GM23338 (cell line): ENCODE data around the gene CD79A. TPM values are rescaled to one million over a fixed set of nuclear protein-coding genes. Genes with fewer than 3 reads are reported as not detected.
A peak's percentile ranks its signal among the peaks of the same experiment; 100 is the strongest.

ENCODE experiments used
- ATAC-seq: fragments of 200-7000 bp; cut with Tn5 transposase; 3 replicates; pipeline ENCODE4 v1.9.1; 2020
- DNase-seq: peaks from one replicate; pipeline ENCODE4 v3.0.0-alpha.2; 2015; ENCODE audit warnings: low spot score
- H2AFZ ChIP-seq: fragments of 200-600 bp; sonication (generic); 2 replicates; pipeline ENCODE4 v1.8.0; 2016; ENCODE audit warnings: antibody characterized with exemption, mild to moderate bottlenecking, moderate library complexity
- H3F3A ChIP-seq: fragments of 200-600 bp; sonication (generic); replicated peaks from 2 replicates; pipeline ENCODE4 v1.8.0; 2017; ENCODE audit warnings: antibody characterized with exemption, mixed run types, low read depth
- H3K27ac ChIP-seq: fragments of 200-600 bp; sonication (generic); 2 replicates; pipeline ENCODE4 v1.6.1; 2016; ENCODE audit warnings: low read depth
- H3K27me3 ChIP-seq: fragments of 200-600 bp; sonication (generic); 2 replicates; pipeline ENCODE4 v1.8.0; 2016; ENCODE audit warnings: mild to moderate bottlenecking, mixed run types, moderate library complexity; ENCODE audit not compliant: insufficient read depth
- H3K36me3 ChIP-seq: fragments of 200-600 bp; sonication (generic); 2 replicates; pipeline ENCODE4 v1.8.0; 2016; ENCODE audit warnings: mild to moderate bottlenecking; ENCODE audit not compliant: insufficient read depth
- H3K4me1 ChIP-seq: fragments of 200-600 bp; sonication (generic); 2 replicates; pipeline ENCODE4 v1.8.0; 2016; ENCODE audit warnings: mild to moderate bottlenecking, moderate library complexity; ENCODE audit not compliant: insufficient read depth
- H3K4me2 ChIP-seq: fragments of 200-600 bp; sonication (generic); 2 replicates; pipeline ENCODE4 v1.7.1; 2017; ENCODE audit warnings: mixed run types
- H3K4me3 ChIP-seq: fragments of 200-600 bp; sonication (generic); 2 replicates; pipeline ENCODE4 v1.6.1; 2016; ENCODE audit warnings: mixed run types
- H3K79me2 ChIP-seq: fragments of 200-600 bp; sonication (generic); replicated peaks from 2 replicates; pipeline ENCODE4 v1.8.0; 2017; ENCODE audit warnings: mild to moderate bottlenecking; ENCODE audit not compliant: insufficient read depth
- H3K9me2 ChIP-seq: fragments of 200-600 bp; sonication (generic); 2 replicates; pipeline ENCODE4 v1.8.0; 2017; ENCODE audit not compliant: insufficient read depth
- H4K20me1 ChIP-seq: fragments of 200-600 bp; sonication (generic); replicated peaks from 2 replicates; pipeline ENCODE4 v1.8.0; 2017; ENCODE audit warnings: mild to moderate bottlenecking; ENCODE audit not compliant: insufficient read depth
- H3K27ac Mint-ChIP-seq: 2 replicates; pipeline ENCODE4 v1.8.0; 2020; ENCODE audit warnings: inconsistent platforms, mild to moderate bottlenecking, moderate library complexity, mixed read lengths
- H3K27me3 Mint-ChIP-seq: 3 replicates; pipeline ENCODE4 v1.8.0; 2022; ENCODE audit warnings: low read depth, mild to moderate bottlenecking, moderate library complexity, mixed read lengths, inconsistent platforms; ENCODE audit not compliant: insufficient read depth, poor library complexity
- H3K36me3 Mint-ChIP-seq: 3 replicates; pipeline ENCODE4 v1.8.0; 2021; ENCODE audit warnings: low read depth, mild to moderate bottlenecking, inconsistent platforms, moderate library complexity, mixed read lengths
- H3K4me1 Mint-ChIP-seq: 3 replicates; pipeline ENCODE4 v1.8.0; 2020; ENCODE audit warnings: mild to moderate bottlenecking, inconsistent platforms, mixed read lengths
- H3K4me3 Mint-ChIP-seq: 3 replicates; pipeline ENCODE4 v1.8.0; 2021; ENCODE audit warnings: moderate library complexity, mild to moderate bottlenecking, inconsistent platforms, mixed read lengths
- H3K9me3 Mint-ChIP-seq: 3 replicates; pipeline ENCODE4 v1.8.0; 2020; ENCODE audit warnings: moderate library complexity, mild to moderate bottlenecking, inconsistent platforms, mixed read lengths
- CREB1 ChIP-seq: fragments of 250-450 bp; sonication (Bioruptor Pico); IDR thresholded peaks from 2 replicates; pipeline ENCODE4 v1.5.0; 2020; ENCODE audit warnings: low read depth, mild to moderate bottlenecking, moderate library complexity
- EZH2 ChIP-seq: fragments of 200-600 bp; sonication (generic); IDR thresholded peaks from one replicate; pipeline ENCODE4 v1.8.0; 2017; ENCODE audit warnings: antibody characterized with exemption, mild to moderate bottlenecking, low read depth; ENCODE audit not compliant: unreplicated experiment
- JUNB ChIP-seq: IDR thresholded peaks from one replicate; pipeline ENCODE4 v1.6.1; 2016; ENCODE audit warnings: antibody characterized with exemption; ENCODE audit not compliant: unreplicated experiment
- NANOG ChIP-seq: IDR thresholded peaks from 2 replicates; pipeline ENCODE4 v1.6.1; 2016; ENCODE audit warnings: antibody characterized with exemption, borderline replicate concordance
- POLR2AphosphoS5 ChIP-seq: IDR thresholded peaks from 2 replicates; pipeline ENCODE4 v1.6.1; 2016; ENCODE audit warnings: antibody characterized with exemption, low read depth
- STAT1 ChIP-seq: IDR thresholded peaks from one replicate; pipeline ENCODE4 v1.6.1; 2016; ENCODE audit warnings: antibody characterized with exemption; ENCODE audit not compliant: unreplicated experiment
- ZNF114 ChIP-seq: fragments of 250-450 bp; sonication (Bioruptor Pico); IDR thresholded peaks from 2 replicates; pipeline ENCODE4 v1.5.0; 2020; ENCODE audit warnings: mild to moderate bottlenecking, moderate library complexity
- ZNF462 ChIP-seq: fragments of 250-450 bp; sonication (Bioruptor Pico); IDR thresholded peaks from 2 replicates; pipeline ENCODE4 v1.5.0; 2020; ENCODE audit warnings: mild to moderate bottlenecking, moderate library complexity
- polyA plus RNA-seq: library from polyadenylated mRNA; unstranded; fragments of >200 nt; fragmentation: Nextera tagmentation; extraction: Ambion mirVana; gene quantifications from 2 replicates; pipeline ENCODE4 v1.2.1, GENCODE V29; 2016
- total RNA-seq: library from RNA; depleted of rRNA; stranded (reverse); fragments of >200 nt; shearing (Covaris generic); gene quantifications from 2 replicates; pipeline ENCODE4 v1.2.3, GENCODE V29; 2014
- TF ChIP-seq, protein P1 (sequence below): IDR thresholded peaks from one replicate; pipeline ENCODE4 v1.6.1; 2018; ENCODE audit warnings: antibody characterized with exemption; ENCODE audit not compliant: unreplicated experiment
- TF ChIP-seq, protein P2 (sequence below): IDR thresholded peaks from 2 replicates; pipeline ENCODE4 v1.6.1; 2016; ENCODE audit warnings: antibody characterized with exemption

CD79A gene
- total and polyA plus RNA-seq, 2 experiments from 2014 or later: 0.27 TPM; not detected in 1

GRCh38 chr19:41897181-41897580 lies 20.1 kb downstream of the CD79A start:
- Histone ChIP-seq H3K4me1 (0 out of 2 replicates have a peak, but pooled peaks cover 6% of the 10 kb centered on the region), H2AFZ (no peak overlapping the region), H3F3A (peaks cover 5% of the 10 kb centered on the region; the same call in 1 of the 2 replicates), H4K20me1 (no peaks in the 10 kb centered on the region; the same call in 1 of the 2 replicates), H3K4me3 (no peak overlapping the region), H3K27me3 (no peaks in the 10 kb centered on the region), H3K9me2 (no peaks in the 10 kb centered on the region), H3K79me2 (no peaks in the 10 kb centered on the region), H3K4me2 (no peak overlapping the region), H3K27ac (no peak overlapping the region), H3K36me3 (0 out of 2 replicates have a peak, but pooled peaks cover 4% of the 10 kb centered on the region)
- TF ChIP-seq POLR2AphosphoS5 (no peak), ZNF462 (CRISPR knock-in tag) (no peak), EZH2 (no peak), STAT1 (no peak), ZNF114 (no peak), JUNB (no peak), CREB1 (CRISPR knock-in tag) (no peak), NANOG (no peak)
- TF ChIP-seq, protein P1, sequence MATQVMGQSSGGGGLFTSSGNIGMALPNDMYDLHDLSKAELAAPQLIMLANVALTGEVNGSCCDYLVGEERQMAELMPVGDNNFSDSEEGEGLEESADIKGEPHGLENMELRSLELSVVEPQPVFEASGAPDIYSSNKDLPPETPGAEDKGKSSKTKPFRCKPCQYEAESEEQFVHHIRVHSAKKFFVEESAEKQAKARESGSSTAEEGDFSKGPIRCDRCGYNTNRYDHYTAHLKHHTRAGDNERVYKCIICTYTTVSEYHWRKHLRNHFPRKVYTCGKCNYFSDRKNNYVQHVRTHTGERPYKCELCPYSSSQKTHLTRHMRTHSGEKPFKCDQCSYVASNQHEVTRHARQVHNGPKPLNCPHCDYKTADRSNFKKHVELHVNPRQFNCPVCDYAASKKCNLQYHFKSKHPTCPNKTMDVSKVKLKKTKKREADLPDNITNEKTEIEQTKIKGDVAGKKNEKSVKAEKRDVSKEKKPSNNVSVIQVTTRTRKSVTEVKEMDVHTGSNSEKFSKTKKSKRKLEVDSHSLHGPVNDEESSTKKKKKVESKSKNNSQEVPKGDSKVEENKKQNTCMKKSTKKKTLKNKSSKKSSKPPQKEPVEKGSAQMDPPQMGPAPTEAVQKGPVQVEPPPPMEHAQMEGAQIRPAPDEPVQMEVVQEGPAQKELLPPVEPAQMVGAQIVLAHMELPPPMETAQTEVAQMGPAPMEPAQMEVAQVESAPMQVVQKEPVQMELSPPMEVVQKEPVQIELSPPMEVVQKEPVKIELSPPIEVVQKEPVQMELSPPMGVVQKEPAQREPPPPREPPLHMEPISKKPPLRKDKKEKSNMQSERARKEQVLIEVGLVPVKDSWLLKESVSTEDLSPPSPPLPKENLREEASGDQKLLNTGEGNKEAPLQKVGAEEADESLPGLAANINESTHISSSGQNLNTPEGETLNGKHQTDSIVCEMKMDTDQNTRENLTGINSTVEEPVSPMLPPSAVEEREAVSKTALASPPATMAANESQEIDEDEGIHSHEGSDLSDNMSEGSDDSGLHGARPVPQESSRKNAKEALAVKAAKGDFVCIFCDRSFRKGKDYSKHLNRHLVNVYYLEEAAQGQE: no peak
- TF ChIP-seq, protein P2, sequence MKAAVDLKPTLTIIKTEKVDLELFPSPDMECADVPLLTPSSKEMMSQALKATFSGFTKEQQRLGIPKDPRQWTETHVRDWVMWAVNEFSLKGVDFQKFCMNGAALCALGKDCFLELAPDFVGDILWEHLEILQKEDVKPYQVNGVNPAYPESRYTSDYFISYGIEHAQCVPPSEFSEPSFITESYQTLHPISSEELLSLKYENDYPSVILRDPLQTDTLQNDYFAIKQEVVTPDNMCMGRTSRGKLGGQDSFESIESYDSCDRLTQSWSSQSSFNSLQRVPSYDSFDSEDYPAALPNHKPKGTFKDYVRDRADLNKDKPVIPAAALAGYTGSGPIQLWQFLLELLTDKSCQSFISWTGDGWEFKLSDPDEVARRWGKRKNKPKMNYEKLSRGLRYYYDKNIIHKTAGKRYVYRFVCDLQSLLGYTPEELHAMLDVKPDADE: no peak
- Mint-ChIP-seq H3K27me3 (peaks cover 10% of the 10 kb centered on the region), H3K36me3 (peaks cover 30% of the 10 kb centered on the region), H3K9me3 (no peaks in the 10 kb centered on the region), H3K4me3 (no peak overlapping the region), H3K4me1 (peaks cover 22% of the 10 kb centered on the region), H3K27ac (no peak overlapping the region)
- peak; percentile 41 for ATAC-seq
- DNase-seq: no peak
